ACHN (cell line): ENCODE data around the gene SIVA1.

ENCODE experiments used
- DNase-seq: peaks from one replicate; pipeline ENCODE4 v3.0.0-alpha.2; 2015
- in situ Hi-C: cut with HindIII; loops from 2 replicates; pipeline ENCODE4 v1.10.0; 2017; ENCODE audit warnings: low sequenced_read_pairs, low pct_ligation_motif_present, low pct_unique_long_range_greater_than_20kb

SIVA1 gene

DNA sequence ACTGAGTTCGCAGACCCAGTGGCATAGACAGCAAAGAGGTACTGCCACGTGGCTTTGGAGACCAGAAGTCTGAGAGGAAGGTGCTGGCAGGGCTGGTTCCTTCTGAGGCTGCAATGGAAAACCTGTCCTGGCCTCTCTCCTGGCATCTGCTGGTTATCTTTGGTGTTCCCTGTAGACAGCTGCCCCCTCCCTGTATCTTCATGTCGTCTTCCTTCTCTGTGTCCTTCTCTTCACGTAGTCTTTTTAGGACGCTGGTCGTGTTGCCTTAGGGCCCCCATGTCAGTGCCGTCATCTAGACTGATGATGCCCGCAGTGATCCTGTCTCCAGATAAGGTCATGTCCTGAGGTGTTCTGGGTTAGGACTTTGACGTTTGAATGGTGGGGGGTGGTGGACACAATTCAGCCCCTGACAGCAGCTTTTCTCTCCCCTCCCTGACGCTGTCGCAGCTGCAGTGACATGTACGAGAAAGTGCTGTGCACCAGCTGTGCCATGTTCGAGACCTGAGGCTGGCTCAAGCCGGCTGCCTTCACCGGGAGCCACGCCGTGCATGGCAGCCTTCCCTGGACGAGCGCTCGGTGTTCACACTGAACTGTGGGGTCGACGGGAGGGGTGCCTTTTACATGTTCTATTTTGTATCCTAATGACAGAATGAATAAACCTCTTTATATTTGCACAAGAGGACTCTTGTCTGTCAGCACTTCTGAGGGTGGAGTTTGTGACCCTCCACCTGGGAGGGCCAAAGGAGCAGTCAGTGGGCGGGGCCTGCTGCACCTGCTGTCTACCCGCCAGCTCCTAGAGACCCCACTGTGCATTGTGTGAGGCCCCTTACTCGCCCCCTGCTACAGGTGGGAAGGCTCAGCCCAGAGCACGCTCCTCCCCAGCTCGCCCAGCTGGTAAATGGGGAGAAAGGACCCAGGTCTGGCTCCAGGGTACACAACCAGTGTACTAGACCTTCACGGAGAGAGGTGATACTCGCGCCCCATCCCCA lies 6.3 kb downstream of the SIVA1 start:
- in situ Hi-C loops = loop anchor here (10.0 kb wide), 1 partner anchor 66 kb away; no protein-coding TSS in a partner anchor
- no peak for DNase-seq

GRCh38 chr14:104765517-104765916 lies 12.6 kb downstream of the SIVA1 start:
- in situ Hi-C loops = no loop called here
- no peak for DNase-seq

GRCh38 chr14:104766256-104766862 lies 13.4 kb downstream of the SIVA1 start:
- DNase-seq = no peak

GRCh38 chr14:104766863-104767633 lies 14.1 kb downstream of the SIVA1 start:
- in situ Hi-C loops = no loop called here
- no peak for DNase-seq

More at GRCh38 chr14:104766256-104766862, 13.4 kb downstream of the SIVA1 start:
- in situ Hi-C loops = no loop called here

DNA sequence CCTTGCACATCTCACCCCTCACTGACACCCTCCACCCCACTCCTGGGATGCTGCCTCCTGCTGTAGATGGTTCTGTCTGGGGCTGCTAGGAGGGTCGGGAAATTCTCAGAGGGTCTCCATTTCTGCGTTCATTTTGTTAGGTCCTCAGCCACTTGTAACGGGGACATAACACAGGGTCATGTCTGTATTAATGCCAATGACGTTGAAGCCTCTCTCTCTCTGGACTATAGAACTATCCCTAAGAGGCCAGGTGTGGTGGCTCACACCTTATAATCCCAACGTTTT lies 14.6 kb downstream of the SIVA1 start:
- in situ Hi-C loops = no loop called here
- DNase-seq = no peak

GRCh38 chr14:104768437-104769323 lies 15.7 kb downstream of the SIVA1 start:
- peak; percentile 71 for DNase-seq
- in situ Hi-C loops = no loop called here

DNA sequence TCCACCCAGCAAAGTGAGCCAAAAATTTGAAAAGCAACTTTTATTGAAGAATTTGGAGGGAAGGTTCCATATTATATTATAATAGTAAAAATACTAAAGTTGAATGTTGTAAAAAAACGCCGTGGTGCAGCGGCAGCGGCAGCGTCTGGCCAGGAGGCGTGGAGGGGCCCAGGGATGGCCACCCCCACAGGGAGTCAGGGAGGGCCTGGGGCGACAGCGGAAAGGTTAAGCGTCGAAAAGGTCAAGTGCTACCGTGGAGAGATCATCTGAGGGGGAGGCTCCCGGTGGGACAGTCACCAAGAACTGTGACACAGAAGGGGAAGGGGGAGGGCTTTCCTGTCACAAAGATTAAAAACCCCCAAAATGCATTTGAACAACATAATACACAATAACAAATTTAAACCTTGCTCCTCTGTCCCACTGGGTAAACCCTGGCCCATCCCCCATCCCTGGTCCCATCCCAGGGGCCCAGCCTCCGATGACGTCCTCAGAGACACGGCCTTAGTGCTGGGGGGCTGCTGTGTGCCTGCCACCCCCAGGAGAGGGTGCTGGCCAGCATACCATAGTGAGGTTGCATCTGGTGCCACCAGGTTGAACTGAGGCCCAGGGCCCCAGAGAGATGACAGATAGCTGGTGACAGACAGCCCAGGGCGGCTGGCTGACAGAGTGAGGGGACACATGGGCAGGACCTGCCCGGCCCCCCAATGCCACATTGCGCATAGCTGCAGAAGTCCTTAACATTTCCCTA lies 16.6 kb downstream of the SIVA1 start:
- in situ Hi-C loops = no loop called here
- DNase-seq = no peak

- in situ Hi-C loops = no loop called here
- DNase-seq = no peak
These were observed 17.2 kb downstream of the SIVA1 start for GRCh38 chr14:104770072-104770579.

DNA sequence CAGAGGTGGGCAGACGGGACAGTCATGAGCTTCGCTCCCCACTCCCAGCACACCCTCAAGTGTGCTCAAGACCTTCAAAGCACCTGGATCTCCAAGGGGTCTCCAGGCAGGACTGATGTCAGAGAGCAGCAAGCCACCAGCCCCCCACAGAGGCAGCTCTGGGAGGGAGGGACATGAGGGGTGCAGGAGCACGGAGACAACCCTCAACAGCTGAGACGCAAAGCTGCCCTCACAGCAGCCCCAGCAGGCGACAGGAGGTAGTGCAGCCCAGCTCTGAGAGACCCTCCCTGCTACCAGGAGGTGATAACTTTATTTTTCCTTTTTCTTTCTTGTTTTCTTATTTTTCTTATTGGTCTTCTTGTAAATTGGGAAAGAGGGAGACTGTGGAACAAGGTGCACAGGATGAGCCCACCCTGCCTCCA lies 17.9 kb downstream of the SIVA1 start:
- in situ Hi-C loops = no loop called here

DNA sequence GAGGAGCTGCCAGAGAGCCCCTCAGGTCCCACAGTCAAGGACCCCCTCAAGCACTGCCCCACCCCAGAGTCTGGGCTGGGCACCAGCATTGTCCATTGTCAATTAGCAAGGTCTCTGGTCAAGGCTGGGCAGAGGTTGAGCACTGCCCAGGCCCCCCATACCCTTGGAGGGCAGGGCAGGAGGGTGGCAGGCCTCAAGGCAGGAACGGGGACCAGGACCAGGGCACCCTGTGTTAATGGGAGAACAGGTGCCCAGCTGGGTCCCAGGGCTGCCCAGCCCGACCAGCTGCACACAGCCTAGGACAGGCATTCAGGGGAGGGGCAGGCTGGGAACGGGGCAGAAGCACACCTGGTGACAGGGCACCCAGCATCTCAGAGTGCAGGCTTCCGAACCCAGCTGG lies 18.4 kb downstream of the SIVA1 start:
- DNase-seq = no peak
- in situ Hi-C loops = no loop called here

More for the DNA sequence above, 17.9 kb downstream of the SIVA1 start:
- no peak for DNase-seq

DNA sequence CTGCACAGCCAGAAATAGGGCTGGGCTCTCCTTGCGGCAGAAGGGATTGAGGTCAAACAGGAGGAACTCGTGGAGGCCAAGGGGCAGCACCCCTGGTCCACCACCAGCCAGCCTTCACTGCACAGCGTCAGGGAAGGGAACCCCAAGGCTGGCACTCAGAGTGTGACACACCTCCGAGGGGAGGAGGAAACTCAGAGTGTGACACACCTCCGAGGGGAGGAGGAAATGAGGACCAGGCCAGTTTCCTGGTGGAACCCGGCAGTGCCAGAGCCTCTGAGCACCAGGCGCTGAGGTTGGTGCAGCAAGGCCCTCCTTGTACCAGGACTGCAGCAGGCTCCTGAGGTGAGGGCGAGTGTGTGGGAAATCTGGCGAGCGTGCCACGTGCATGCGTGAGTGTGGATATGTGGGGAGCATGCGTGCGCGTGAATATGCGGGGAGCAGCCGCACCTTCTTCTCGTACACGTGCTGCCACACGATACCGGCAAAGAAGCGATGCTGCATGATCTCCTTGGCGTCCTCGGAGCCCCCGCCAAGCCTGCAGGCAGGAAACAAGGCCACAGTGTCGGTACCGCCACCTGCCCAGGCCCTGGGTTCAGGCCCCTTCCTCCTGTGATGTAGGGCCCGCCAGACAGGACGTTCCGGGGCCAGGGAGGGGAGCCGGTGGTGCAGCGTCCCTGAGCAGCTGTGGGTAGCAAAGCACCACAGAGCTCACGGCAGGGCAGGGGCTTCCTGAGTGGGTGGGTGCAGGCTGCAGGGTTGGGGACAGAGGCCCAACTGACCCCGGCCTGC lies 19.2 kb downstream of the SIVA1 start:
- in situ Hi-C loops = no loop called here

DNA sequence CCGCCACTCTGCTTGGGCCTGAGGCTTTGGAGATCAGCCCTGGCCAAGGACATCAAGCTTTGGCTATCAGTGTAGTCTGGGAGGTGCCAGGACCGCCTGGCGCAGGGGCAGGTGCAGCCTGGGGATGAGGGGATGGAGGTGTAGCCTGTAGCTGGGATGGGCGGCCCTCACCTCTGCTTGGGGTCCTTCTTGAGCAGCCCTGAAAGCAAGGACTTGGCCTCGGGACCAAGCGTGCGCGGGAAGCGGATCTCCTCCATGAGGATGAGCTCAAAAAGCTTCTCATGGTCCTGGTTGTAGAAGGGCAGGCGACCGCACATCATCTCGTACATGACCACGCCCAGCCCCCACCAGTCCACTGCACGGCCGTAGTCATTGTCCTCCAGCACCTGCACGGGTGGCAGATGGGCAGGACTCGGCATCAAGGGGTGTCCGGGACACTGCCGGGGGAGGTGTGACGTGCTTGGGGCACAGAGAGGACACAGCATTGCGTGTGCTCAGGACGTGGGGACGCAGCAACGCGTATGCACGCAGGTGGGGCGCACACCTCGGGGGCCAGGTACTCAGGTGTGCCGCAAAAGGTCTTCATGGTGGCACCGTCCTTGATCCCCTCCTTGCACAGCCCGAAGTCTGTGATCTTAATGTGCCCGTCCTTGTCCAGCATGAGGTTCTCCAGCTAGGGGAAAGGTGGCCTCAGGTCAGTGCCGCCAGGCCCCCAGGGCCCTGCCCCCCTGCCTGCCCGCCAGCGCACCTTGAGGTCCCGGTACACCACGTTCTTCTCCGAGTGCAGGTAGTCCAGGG lies 20.0 kb downstream of the SIVA1 start:
- no peak for DNase-seq
- in situ Hi-C loops = no loop called here

More for the DNA sequence above, 19.2 kb downstream of the SIVA1 start:
- DNase-seq = no peak

DNA sequence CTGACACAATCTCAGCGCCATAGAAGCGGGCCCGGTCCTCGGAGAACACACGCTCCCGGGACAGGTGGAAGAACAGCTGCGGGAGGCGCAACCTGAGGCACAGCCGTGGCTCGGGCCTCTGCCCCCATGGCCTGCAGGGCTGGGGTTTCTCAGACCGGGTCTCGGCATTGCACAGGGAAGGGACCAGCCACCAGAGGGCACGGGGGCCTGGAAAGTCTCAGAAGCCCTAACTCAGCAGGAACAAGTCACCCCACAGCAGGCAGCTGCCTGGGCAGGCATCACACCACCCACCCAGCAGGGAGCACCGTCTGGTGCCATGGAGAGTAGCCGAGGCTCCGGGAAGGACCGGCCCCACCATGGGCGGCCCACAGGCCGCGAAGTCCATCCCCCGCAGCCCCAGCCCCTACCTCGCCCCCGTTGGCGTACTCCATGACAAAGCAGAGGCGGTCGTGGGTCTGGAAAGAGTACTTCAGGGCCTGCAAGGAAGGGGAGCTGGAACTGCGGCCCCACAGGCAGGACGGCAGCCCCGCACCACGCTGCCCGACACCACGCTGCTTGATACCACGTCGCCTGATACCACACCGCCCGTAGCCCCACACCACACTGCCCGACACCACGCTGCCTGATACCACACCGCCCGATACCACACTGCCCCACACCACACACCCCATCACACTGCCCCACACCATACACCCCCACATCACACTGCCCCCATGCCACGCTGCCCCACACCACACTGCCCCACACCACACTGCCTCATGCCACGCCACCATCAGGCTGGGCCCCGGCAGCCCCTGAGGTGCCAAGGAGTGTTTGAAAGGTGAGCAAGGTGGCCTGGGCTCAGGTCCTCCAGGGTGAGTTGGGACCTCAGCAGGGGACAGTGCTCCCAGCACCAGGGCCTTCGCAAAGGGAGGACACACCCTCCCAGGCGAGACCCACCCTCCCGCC lies 20.8 kb downstream of the SIVA1 start:
- DNase-seq = no peak
- in situ Hi-C loops = no loop called here

- in situ Hi-C loops = no loop called here
These were observed 21.6 kb downstream of the SIVA1 start for GRCh38 chr14:104774453-104775072.

GRCh38 chr14:104775073-104775489 lies 22.1 kb downstream of the SIVA1 start:
- in situ Hi-C loops = no loop called here
- no peak for DNase-seq

More at GRCh38 chr14:104774453-104775072, 21.6 kb downstream of the SIVA1 start:
- DNase-seq = no peak
